Liver (tissue), 9 donors: Measurements from ENCODE around the gene CLBA1. TPM values are rescaled to one million over a fixed set of nuclear protein-coding genes. Genes with fewer than 3 reads are reported as not detected.

Experiments used
- DNase-seq: peaks from one replicate; pipeline ENCODE4 v3.0.0-alpha.2; 2017; ENCODE audit warnings: low spot score
- H3K27ac ChIP-seq, 2 donors: one replicate each; pipeline ENCODE4 v1.7.0; 2013; ENCODE audit warnings: inconsistent platforms in 2 of 2, low read length in 2 of 2, control low read depth in 1 of 2, low read depth in 1 of 2, mild to moderate bottlenecking in 1 of 2
- H3K27me3 ChIP-seq, 4 donors: one replicate each; pipeline versions ENCODE4 v1.6.1 to v1.7.0; 2013; ENCODE audit warnings: low read length in 3 of 4, inconsistent platforms in 1 of 4, mild to moderate bottlenecking in 1 of 4, moderate library complexity in 1 of 4; ENCODE audit not compliant: control insufficient read depth in 4 of 4, insufficient read depth in 4 of 4
- H3K36me3 ChIP-seq, 4 donors: one replicate each; pipeline versions ENCODE4 v1.6.1 to v1.7.0; 2013; ENCODE audit warnings: low read length in 3 of 4, mild to moderate bottlenecking in 3 of 4, low read depth in 1 of 4, moderate library complexity in 1 of 4; ENCODE audit not compliant: control insufficient read depth in 4 of 4, insufficient read depth in 3 of 4
- H3K4me1 ChIP-seq, 4 donors: one replicate each; pipeline versions ENCODE4 v1.6.1 to v1.7.0; 2013; ENCODE audit warnings: low read length in 3 of 4, mild to moderate bottlenecking in 3 of 4, moderate library complexity in 1 of 4; ENCODE audit not compliant: control insufficient read depth in 4 of 4, insufficient read depth in 4 of 4
- H3K4me3 ChIP-seq, 3 donors: one replicate each; pipeline versions ENCODE4 v1.6.1 to v1.7.0; 2013; ENCODE audit warnings: low read length in 3 of 3, control low read depth in 1 of 3, low read depth in 1 of 3, mild to moderate bottlenecking in 1 of 3
- H3K9ac ChIP-seq, 2 donors: one replicate each; pipeline ENCODE4 v1.7.0; 2013; ENCODE audit warnings: low read length in 2 of 2, mild to moderate bottlenecking in 2 of 2, moderate library complexity in 2 of 2, control low read depth in 1 of 2, low read depth in 1 of 2
- H3K9me3 ChIP-seq, 4 donors: one replicate each; pipeline versions ENCODE4 v1.6.1 to v1.7.0; 2013; ENCODE audit warnings: low read length in 3 of 4; ENCODE audit not compliant: control insufficient read depth in 4 of 4
- EGR1 ChIP-seq, 2 donors: IDR thresholded peaks; 2 replicates each; pipeline ENCODE4 v1.6.1; 2016 to 2018; ENCODE audit warnings: antibody characterized with exemption in 2 of 2, low read depth in 2 of 2
- FOXA1 ChIP-seq: IDR thresholded peaks from 2 replicates; pipeline ENCODE4 v1.6.1; 2016; ENCODE audit warnings: antibody characterized with exemption
- FOXA2 ChIP-seq: IDR thresholded peaks from 2 replicates; pipeline ENCODE4 v1.6.1; 2016; ENCODE audit warnings: antibody characterized with exemption
- GABPA ChIP-seq, 2 donors: IDR thresholded peaks in 1 of 2; conservative IDR thresholded peaks in 1 of 2; 2 replicates each; pipeline ENCODE4 v1.6.1; 2016; ENCODE audit warnings: antibody characterized with exemption in 2 of 2, mild to moderate bottlenecking in 1 of 2, moderate library complexity in 1 of 2
- HNF4G ChIP-seq: IDR thresholded peaks from 2 replicates; pipeline ENCODE4 v1.6.1; 2016; ENCODE audit warnings: antibody characterized with exemption
- JUND ChIP-seq, 2 donors: IDR thresholded peaks; 2 replicates each; pipeline ENCODE4 v1.6.1; 2016; ENCODE audit warnings: antibody characterized with exemption in 2 of 2
- NR2F2 ChIP-seq: IDR thresholded peaks from 2 replicates; pipeline ENCODE4 v1.6.1; 2016; ENCODE audit warnings: antibody characterized with exemption
- RAD21 ChIP-seq, 2 donors: IDR thresholded peaks; 2 replicates each; pipeline ENCODE4 v1.6.1; 2016; ENCODE audit warnings: antibody characterized with exemption in 2 of 2, mild to moderate bottlenecking in 2 of 2
- RXRA ChIP-seq, 2 donors: IDR thresholded peaks; 2 replicates each; pipeline ENCODE4 v1.6.1; 2017 to 2018; ENCODE audit warnings: antibody characterized with exemption in 2 of 2, mild to moderate bottlenecking in 1 of 2
- SP1 ChIP-seq: IDR thresholded peaks from 2 replicates; pipeline ENCODE4 v1.6.1; 2018; ENCODE audit warnings: antibody characterized with exemption, mild to moderate bottlenecking
- TAF1 ChIP-seq: conservative IDR thresholded peaks from 2 replicates; pipeline ENCODE4 v1.6.1; 2016; ENCODE audit warnings: antibody characterized with exemption, mild to moderate bottlenecking
- YY1 ChIP-seq: IDR thresholded peaks from 2 replicates; pipeline ENCODE4 v1.6.1; 2016; ENCODE audit warnings: antibody characterized with exemption, mild to moderate bottlenecking
- WGBS: extraction: QIAGEN DNeasy Blood & Tissue Kit; methylation state at CpG from one replicate; pipeline ENCODE4 v1.1.7; 2013; 5-methylcytosine and 5-hydroxymethylcytosine counted together
- polyA plus RNA-seq, 2 donors: library from polyadenylated mRNA; stranded (reverse) in 1 of 2; unstranded in 1 of 2; fragments of 200-250 nt in 1 of 2; fragments of >200 nt in 1 of 2; fragmentation: Nextera tagmentation in 1 of 2; extraction: Ambion mirVana in 1 of 2; gene quantifications; one replicate each; pipeline versions ENCODE4 v1.2.1 to v1.2.3, GENCODE V29; 2013 to 2015
- total RNA-seq, 2 donors: library from RNA; depleted of rRNA; stranded (reverse); fragments of >200 nt; gene quantifications; one replicate each; pipeline ENCODE4 v1.2.3, GENCODE V29; 2014
- TF ChIP-seq, protein P1 (sequence below): IDR thresholded peaks from 2 replicates; pipeline ENCODE4 v1.6.1; 2016; ENCODE audit warnings: antibody characterized with exemption
- TF ChIP-seq, protein P2 (sequence below): IDR thresholded peaks from 2 replicates; pipeline ENCODE4 v1.6.1; 2016; ENCODE audit warnings: antibody characterized with exemption
- TF ChIP-seq, protein P3 (sequence below): fragments of 150-350 bp; IDR thresholded peaks from 2 replicates; pipeline ENCODE4 v1.5.1; 2017; ENCODE audit warnings: improper control_type of control experiment, low read depth, low read length; ENCODE audit not compliant: missing input control
- TF ChIP-seq, protein P4 (sequence below): IDR thresholded peaks from 2 replicates; pipeline ENCODE4 v1.6.1; 2016; ENCODE audit warnings: antibody characterized with exemption, mild to moderate bottlenecking
- donor health status: healthy.
- donor health status: healthy.
- donor health status: healthy.
- donor health status: healthy.
- donor health status: healthy.

CLBA1 gene
- total and polyA plus RNA-seq, 4 donors: 0.98 to 3.9 (median 2.3) TPM

DNA sequence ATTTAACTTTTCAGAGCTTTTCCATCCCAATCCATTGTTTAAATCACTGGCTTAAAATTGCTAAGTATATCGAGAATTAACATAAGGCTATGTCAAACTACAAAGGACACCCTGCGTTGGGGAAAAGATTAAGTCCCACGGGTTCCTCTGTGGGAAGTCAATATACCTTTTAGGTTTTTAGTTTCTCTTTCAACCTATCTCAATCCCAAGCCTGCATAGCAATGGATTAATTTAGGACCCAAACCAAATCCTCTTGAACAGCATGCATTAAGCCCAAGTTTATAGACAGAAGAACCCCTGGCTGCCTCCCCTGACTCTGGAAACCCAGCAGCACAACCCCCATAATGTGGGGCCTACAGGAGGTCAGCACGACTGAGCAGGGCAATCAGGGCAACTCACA is 29.0 kb downstream of the CLBA1 start:
- no peaks in the 10 kb centered on the region for H3K27me3 ChIP-seq
- peaks cover 0 to under 1% (median under 1%) of the 10 kb centered on the region in 4 donors for H3K4me1 ChIP-seq
- TF ChIP-seq RXRA (IDR thresholded peaks at IDR 0.05) (no peak), RAD21 (IDR thresholded peaks at IDR 0.05) (no peak), NR2F2 (no peak), YY1 (no peak), TAF1 (no peak), JUND (IDR thresholded peaks at IDR 0.05) (no peak), FOXA1 (no peak), EGR1 (IDR thresholded peaks at IDR 0.05; ENCODE audit: low read depth in 2 of 2) (no peak), GABPA (IDR thresholded peaks at IDR 0.05 in 1 of 2, conservative IDR thresholded peaks at IDR 0.05 in 1 of 2) (no peak), HNF4G (no peak), SP1 (no peak)
- TF ChIP-seq, protein P1, sequence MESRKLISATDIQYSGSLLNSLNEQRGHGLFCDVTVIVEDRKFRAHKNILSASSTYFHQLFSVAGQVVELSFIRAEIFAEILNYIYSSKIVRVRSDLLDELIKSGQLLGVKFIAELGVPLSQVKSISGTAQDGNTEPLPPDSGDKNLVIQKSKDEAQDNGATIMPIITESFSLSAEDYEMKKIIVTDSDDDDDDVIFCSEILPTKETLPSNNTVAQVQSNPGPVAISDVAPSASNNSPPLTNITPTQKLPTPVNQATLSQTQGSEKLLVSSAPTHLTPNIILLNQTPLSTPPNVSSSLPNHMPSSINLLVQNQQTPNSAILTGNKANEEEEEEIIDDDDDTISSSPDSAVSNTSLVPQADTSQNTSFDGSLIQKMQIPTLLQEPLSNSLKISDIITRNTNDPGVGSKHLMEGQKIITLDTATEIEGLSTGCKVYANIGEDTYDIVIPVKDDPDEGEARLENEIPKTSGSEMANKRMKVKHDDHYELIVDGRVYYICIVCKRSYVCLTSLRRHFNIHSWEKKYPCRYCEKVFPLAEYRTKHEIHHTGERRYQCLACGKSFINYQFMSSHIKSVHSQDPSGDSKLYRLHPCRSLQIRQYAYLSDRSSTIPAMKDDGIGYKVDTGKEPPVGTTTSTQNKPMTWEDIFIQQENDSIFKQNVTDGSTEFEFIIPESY: no peak
- TF ChIP-seq, protein P2, sequence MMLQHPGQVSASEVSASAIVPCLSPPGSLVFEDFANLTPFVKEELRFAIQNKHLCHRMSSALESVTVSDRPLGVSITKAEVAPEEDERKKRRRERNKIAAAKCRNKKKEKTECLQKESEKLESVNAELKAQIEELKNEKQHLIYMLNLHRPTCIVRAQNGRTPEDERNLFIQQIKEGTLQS: no peak
- TF ChIP-seq, protein P3, sequence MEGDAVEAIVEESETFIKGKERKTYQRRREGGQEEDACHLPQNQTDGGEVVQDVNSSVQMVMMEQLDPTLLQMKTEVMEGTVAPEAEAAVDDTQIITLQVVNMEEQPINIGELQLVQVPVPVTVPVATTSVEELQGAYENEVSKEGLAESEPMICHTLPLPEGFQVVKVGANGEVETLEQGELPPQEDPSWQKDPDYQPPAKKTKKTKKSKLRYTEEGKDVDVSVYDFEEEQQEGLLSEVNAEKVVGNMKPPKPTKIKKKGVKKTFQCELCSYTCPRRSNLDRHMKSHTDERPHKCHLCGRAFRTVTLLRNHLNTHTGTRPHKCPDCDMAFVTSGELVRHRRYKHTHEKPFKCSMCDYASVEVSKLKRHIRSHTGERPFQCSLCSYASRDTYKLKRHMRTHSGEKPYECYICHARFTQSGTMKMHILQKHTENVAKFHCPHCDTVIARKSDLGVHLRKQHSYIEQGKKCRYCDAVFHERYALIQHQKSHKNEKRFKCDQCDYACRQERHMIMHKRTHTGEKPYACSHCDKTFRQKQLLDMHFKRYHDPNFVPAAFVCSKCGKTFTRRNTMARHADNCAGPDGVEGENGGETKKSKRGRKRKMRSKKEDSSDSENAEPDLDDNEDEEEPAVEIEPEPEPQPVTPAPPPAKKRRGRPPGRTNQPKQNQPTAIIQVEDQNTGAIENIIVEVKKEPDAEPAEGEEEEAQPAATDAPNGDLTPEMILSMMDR: no peak
- TF ChIP-seq, protein P4, sequence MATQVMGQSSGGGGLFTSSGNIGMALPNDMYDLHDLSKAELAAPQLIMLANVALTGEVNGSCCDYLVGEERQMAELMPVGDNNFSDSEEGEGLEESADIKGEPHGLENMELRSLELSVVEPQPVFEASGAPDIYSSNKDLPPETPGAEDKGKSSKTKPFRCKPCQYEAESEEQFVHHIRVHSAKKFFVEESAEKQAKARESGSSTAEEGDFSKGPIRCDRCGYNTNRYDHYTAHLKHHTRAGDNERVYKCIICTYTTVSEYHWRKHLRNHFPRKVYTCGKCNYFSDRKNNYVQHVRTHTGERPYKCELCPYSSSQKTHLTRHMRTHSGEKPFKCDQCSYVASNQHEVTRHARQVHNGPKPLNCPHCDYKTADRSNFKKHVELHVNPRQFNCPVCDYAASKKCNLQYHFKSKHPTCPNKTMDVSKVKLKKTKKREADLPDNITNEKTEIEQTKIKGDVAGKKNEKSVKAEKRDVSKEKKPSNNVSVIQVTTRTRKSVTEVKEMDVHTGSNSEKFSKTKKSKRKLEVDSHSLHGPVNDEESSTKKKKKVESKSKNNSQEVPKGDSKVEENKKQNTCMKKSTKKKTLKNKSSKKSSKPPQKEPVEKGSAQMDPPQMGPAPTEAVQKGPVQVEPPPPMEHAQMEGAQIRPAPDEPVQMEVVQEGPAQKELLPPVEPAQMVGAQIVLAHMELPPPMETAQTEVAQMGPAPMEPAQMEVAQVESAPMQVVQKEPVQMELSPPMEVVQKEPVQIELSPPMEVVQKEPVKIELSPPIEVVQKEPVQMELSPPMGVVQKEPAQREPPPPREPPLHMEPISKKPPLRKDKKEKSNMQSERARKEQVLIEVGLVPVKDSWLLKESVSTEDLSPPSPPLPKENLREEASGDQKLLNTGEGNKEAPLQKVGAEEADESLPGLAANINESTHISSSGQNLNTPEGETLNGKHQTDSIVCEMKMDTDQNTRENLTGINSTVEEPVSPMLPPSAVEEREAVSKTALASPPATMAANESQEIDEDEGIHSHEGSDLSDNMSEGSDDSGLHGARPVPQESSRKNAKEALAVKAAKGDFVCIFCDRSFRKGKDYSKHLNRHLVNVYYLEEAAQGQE: no peak
- H3K27ac ChIP-seq: no peak overlapping the region
- 85% methylated on average over 4 of the region's 4 CpGs for WGBS
- no peaks in the 10 kb centered on the region for H3K9me3 ChIP-seq
- no peak for DNase-seq
- peaks cover 0 to 13% (median 0%) of the 10 kb centered on the region in 4 donors for H3K36me3 ChIP-seq
- no peak overlapping the region for H3K4me3 ChIP-seq
- no peak overlapping the region for H3K9ac ChIP-seq

DNA sequence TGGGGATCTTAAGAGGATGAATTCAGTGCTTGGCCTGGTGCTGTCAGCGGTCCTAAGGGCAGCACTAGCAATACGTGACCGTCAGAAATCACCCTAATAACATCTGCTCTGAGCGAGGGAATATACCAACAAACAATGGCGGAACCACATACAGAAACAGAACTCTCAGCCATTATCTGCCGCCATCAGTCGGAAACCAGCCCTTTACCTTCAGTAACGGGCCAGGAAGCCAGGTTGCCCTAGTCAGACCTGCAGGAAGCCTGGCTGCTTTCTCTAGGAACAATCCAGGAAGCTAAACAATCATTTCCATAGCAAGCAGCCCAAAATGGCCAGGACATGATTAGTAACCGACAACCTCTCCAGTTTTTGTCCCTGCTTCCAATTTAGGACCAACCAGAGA is 29.7 kb downstream of the CLBA1 start:
- peaks cover 0 to 9% (median 0%) of the 10 kb centered on the region in 4 donors for H3K36me3 ChIP-seq

More for the DNA sequence above, 29.7 kb downstream of the CLBA1 start:
- H3K4me3 ChIP-seq: no peak overlapping the region
- no peak overlapping the region for H3K9ac ChIP-seq
- DNase-seq: no peak
- H3K27ac ChIP-seq: no peak overlapping the region
- TF ChIP-seq SP1 (no peak), JUND (IDR thresholded peaks at IDR 0.05) (no peak), RXRA (IDR thresholded peaks at IDR 0.05) (no peak), FOXA2 (no peak), RAD21 (IDR thresholded peaks at IDR 0.05) (no peak), GABPA (IDR thresholded peaks at IDR 0.05 in 1 of 2, conservative IDR thresholded peaks at IDR 0.05 in 1 of 2) (no peak), FOXA1 (no peak), EGR1 (IDR thresholded peaks at IDR 0.05; ENCODE audit: low read depth in 2 of 2) (no peak)
- TF ChIP-seq, protein P3: no peak
- H3K9me3 ChIP-seq: no peaks in the 10 kb centered on the region
- 89% methylated on average over 9 of the region's 9 CpGs for WGBS
- H3K27me3 ChIP-seq: no peaks in the 10 kb centered on the region
- peaks cover 2 to 7% (median 5%) of the 10 kb centered on the region in 4 donors for H3K4me1 ChIP-seq
